Neuronal stem cell (in vitro differentiated cells): ENCODE data around the gene TMCO4.

Source experiments
- DNase-seq: peaks from one replicate; pipeline ENCODE4 v3.0.0-alpha.2; 2013; ENCODE audit warnings: low spot score
- H2AFZ ChIP-seq: one replicate; pipeline ENCODE4 v1.6.1; 2013; ENCODE audit warnings: mild to moderate bottlenecking, low read length, inconsistent platforms
- H2AK5ac ChIP-seq: 2 replicates; pipeline ENCODE4 v1.6.1; 2013; ENCODE audit warnings: low read depth, mild to moderate bottlenecking, inconsistent platforms, low read length, moderate library complexity, mixed read lengths
- H2BK120ac ChIP-seq: 2 replicates; pipeline ENCODE4 v1.6.1; 2013; ENCODE audit warnings: low read depth, mild to moderate bottlenecking, inconsistent platforms, low read length, moderate library complexity, mixed read lengths
- H2BK12ac ChIP-seq: one replicate; pipeline ENCODE4 v1.6.1; 2013; ENCODE audit warnings: low read length, inconsistent platforms
- H2BK15ac ChIP-seq: 2 replicates; pipeline ENCODE4 v1.6.1; 2013; ENCODE audit warnings: mild to moderate bottlenecking, low read length, inconsistent platforms, mixed read lengths
- H2BK5ac ChIP-seq: one replicate; pipeline ENCODE4 v1.6.1; 2013; ENCODE audit warnings: inconsistent platforms, mild to moderate bottlenecking, low read length, moderate library complexity
- H3K14ac ChIP-seq: one replicate; pipeline ENCODE4 v1.6.1; 2013; ENCODE audit warnings: low read length, inconsistent platforms
- H3K18ac ChIP-seq: 2 replicates; pipeline ENCODE4 v1.6.1; 2013; ENCODE audit warnings: low read length, inconsistent platforms
- H3K23ac ChIP-seq: 2 replicates; pipeline ENCODE4 v1.6.1; 2013; ENCODE audit warnings: low read depth, mild to moderate bottlenecking, mixed read lengths, low read length, inconsistent platforms; ENCODE audit not compliant: poor library complexity
- H3K27ac ChIP-seq: replicated peaks from 3 replicates; pipeline ENCODE4 v1.5.1; 2013; ENCODE audit warnings: low read length, inconsistent platforms
- H3K27me3 ChIP-seq, 3 experiments: 2 replicates each; pipeline ENCODE4 v1.6.1; 2013; ENCODE audit warnings: low read length in 3 of 3, mild to moderate bottlenecking in 2 of 3, inconsistent platforms in 1 of 3, low read depth in 1 of 3, mixed read lengths in 1 of 3, moderate library complexity in 1 of 3; ENCODE audit not compliant: control insufficient read depth in 3 of 3, insufficient read depth in 3 of 3
- H3K36me3 ChIP-seq, 2 donors: replicated peaks in 1 of 2; 2 replicates each; pipeline ENCODE4 v1.6.1; 2013; ENCODE audit warnings: low read length in 2 of 2; ENCODE audit not compliant: control insufficient read depth in 2 of 2, insufficient read depth in 2 of 2
- H3K4ac ChIP-seq: 2 replicates; pipeline ENCODE4 v1.6.1; 2013; ENCODE audit warnings: inconsistent platforms, mild to moderate bottlenecking, low read length, moderate library complexity
- H3K4me1 ChIP-seq, 2 donors: 1 replicate in 1 of 2; 2 replicates in 1 of 2; pipeline ENCODE4 v1.6.1; 2013; ENCODE audit warnings: low read length in 2 of 2, low read depth in 1 of 2; ENCODE audit not compliant: control insufficient read depth in 2 of 2, insufficient read depth in 1 of 2
- H3K4me2 ChIP-seq: one replicate; pipeline ENCODE4 v1.6.1; 2013; ENCODE audit warnings: mild to moderate bottlenecking, low read length, inconsistent platforms; ENCODE audit not compliant: insufficient read depth, poor library complexity, severe bottlenecking
- H3K4me3 ChIP-seq, 2 donors: 2 replicates each; pipeline ENCODE4 v1.5.1; 2013; ENCODE audit warnings: low read length in 2 of 2, mild to moderate bottlenecking in 2 of 2, inconsistent platforms in 1 of 2, moderate library complexity in 1 of 2
- H3K79me1 ChIP-seq: one replicate; pipeline ENCODE4 v1.6.1; 2013; ENCODE audit warnings: low read depth, mild to moderate bottlenecking, inconsistent platforms, low read length, moderate library complexity
- H3K9ac ChIP-seq: one replicate; pipeline ENCODE4 v1.6.1; 2013; ENCODE audit warnings: mild to moderate bottlenecking, low read depth, low read length, inconsistent platforms; ENCODE audit not compliant: poor library complexity
- H3K9me3 ChIP-seq, 2 donors: replicated peaks in 1 of 2; 2 replicates each; pipeline versions ENCODE3 to v1.6.1; 2013; ENCODE audit warnings: low read length in 2 of 2, mild to moderate bottlenecking in 2 of 2, inconsistent platforms in 1 of 2, low read depth in 1 of 2, mixed read lengths in 1 of 2, moderate library complexity in 1 of 2; ENCODE audit not compliant: control insufficient read depth in 2 of 2, insufficient read depth in 1 of 2
- H4K8ac ChIP-seq: one replicate; pipeline ENCODE4 v1.6.1; 2013; ENCODE audit warnings: low read depth, mild to moderate bottlenecking, inconsistent platforms, low read length, moderate library complexity
- H4K91ac ChIP-seq: one replicate; pipeline ENCODE4 v1.6.1; 2013; ENCODE audit warnings: low read length, low read depth, mild to moderate bottlenecking, inconsistent platforms; ENCODE audit not compliant: poor library complexity
- WGBS, 2 donors: extraction: QIAGEN DNeasy Blood & Tissue Kit; methylation state at CpG; one replicate each; pipeline ENCODE4 v1.1.7; 2013; ENCODE audit warnings: missing lambda C conversion rate in 2 of 2, mixed read lengths in 1 of 2; ENCODE audit not compliant: insufficient read length in 2 of 2, insufficient replicate concordance in 1 of 2; ENCODE audit errors: extremely low coverage in 2 of 2; 5-methylcytosine and 5-hydroxymethylcytosine counted together

Gene TMCO4

DNA sequence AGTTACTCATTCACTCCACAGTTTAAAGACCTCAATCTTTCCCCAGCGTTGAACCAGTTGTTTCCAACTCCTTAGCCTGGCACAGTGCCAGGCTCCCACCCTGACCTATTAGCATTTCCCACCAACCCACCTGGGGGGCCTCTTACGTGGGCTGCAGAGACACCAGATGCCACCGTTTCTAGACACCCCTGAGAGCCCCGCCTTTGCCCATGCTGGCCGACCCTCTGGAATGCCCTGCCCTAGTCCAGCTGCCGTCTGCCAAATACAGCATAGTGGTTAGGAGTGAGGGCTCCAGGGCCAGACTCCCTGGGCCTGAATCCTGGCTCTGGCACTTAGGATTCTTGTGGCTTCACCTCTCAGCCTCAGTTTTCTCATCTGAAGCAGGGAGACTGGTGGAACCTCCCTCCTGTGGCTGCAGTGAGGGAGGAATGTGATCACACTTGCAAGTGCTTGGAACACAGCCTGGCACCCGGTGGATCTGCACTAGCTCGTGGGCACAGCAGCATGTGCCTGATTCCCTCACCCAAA, 65.2 kb downstream of the TMCO4 start:
- Histone ChIP-seq H3K27ac (no peak overlapping the region), H4K91ac (no peak overlapping the region), H3K18ac (peak overlapping the region; percentile 78), H3K9me3 (peaks cover 6% of the 10 kb centered on the region in 2 donors), H2AFZ (no peak overlapping the region), H3K23ac (no peak overlapping the region), H3K4me1 (peaks cover 2 to 13% of the 10 kb centered on the region in 2 donors), H3K27me3 (peaks cover 0 to 75% (median 0%) of the 10 kb centered on the region in 3 experiments), H2AK5ac (peak overlapping the region; percentile 20), H2BK12ac (peak overlapping the region; percentile 24), H3K79me1 (no peaks in the 10 kb centered on the region), H2BK15ac (no peak overlapping the region), H3K36me3 (no peaks in the 10 kb centered on the region), H3K4me2 (no peak overlapping the region), H3K9ac (no peak overlapping the region), H2BK5ac (no peak overlapping the region), H2BK120ac (no peak overlapping the region), H3K14ac (peak overlapping the region; percentile 32), H4K8ac (no peak overlapping the region), H3K4ac (no peak overlapping the region), H3K4me3 (no peak overlapping the region)
- no CpG with 5 or more reads among the region's 8 CpGs for WGBS, 2 donors
- DNase-seq = no peak

DNA sequence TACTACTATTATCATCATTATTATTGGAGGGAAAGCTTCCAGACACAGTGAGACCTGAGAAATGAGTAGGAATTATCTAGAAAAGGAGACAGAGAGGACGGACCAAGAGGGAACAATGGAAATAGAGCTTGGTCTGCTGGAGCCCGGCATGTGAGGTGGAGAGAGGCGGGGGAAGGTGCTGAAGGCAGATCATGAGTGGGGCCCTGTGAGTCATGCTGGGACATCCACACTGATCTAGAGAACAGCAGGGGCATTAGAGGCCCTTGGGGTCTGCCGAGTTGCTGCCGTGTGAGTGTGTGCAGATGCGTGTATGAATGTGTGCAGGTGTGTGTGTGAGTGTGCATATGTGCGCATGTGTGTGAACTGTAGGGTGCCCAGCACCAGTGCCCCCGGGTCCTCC, 65.7 kb downstream of the TMCO4 start:
- Histone ChIP-seq H2AFZ (no peak overlapping the region), H2BK12ac (no peak overlapping the region), H3K4ac (no peak overlapping the region), H3K14ac (no peak overlapping the region), H3K9me3 (peaks cover 6% of the 10 kb centered on the region in 2 donors), H3K79me1 (no peaks in the 10 kb centered on the region), H4K91ac (no peak overlapping the region), H3K23ac (no peak overlapping the region), H3K4me1 (peaks cover 2 to 13% of the 10 kb centered on the region in 2 donors), H2BK5ac (no peak overlapping the region), H3K18ac (peak overlapping the region; percentile 78), H2BK120ac (no peak overlapping the region), H2AK5ac (no peak overlapping the region), H4K8ac (no peak overlapping the region), H2BK15ac (no peak overlapping the region), H3K27me3 (peaks cover 0 to 70% (median 0%) of the 10 kb centered on the region in 3 experiments), H3K4me2 (no peak overlapping the region), H3K4me3 (no peak overlapping the region), H3K9ac (no peak overlapping the region), H3K36me3 (no peaks in the 10 kb centered on the region), H3K27ac (no peak overlapping the region)
- no peak for DNase-seq
- no CpG with 5 or more reads among the region's 8 CpGs for WGBS, 2 donors

- Histone ChIP-seq H3K23ac (no peak overlapping the region), H3K4me3 (no peak overlapping the region), H3K79me1 (no peaks in the 10 kb centered on the region), H3K36me3 (no peaks in the 10 kb centered on the region), H3K27ac (no peak overlapping the region), H2BK12ac (no peak overlapping the region), H3K27me3 (peaks cover 0 to 67% (median 0%) of the 10 kb centered on the region in 3 experiments), H3K9ac (no peak overlapping the region), H2AFZ (no peak overlapping the region), H3K14ac (no peak overlapping the region), H2AK5ac (no peak overlapping the region), H4K91ac (no peak overlapping the region), H3K18ac (no peak overlapping the region), H4K8ac (no peak overlapping the region), H3K9me3 (peaks cover 6% of the 10 kb centered on the region in 2 donors), H3K4me2 (no peak overlapping the region), H2BK5ac (no peak overlapping the region), H2BK120ac (no peak overlapping the region), H2BK15ac (no peak overlapping the region), H3K4me1 (peaks cover 2 to 13% of the 10 kb centered on the region in 2 donors), H3K4ac (no peak overlapping the region)
- DNase-seq = no peak
- no CpG with 5 or more reads among the region's 5 CpGs for WGBS, 2 donors
These were observed 66.1 kb downstream of the TMCO4 start for GRCh38 chr1:19733615-19734014.

- Histone ChIP-seq H2AFZ (no peak overlapping the region), H3K9ac (no peak overlapping the region), H2BK12ac (no peak overlapping the region), H2BK120ac (no peak overlapping the region), H2AK5ac (no peak overlapping the region), H4K8ac (no peak overlapping the region), H3K27ac (peak overlapping the region; percentile 84), H4K91ac (no peak overlapping the region), H3K4me2 (no peak overlapping the region), H3K4me1 (peaks cover 0 to 13% of the 10 kb centered on the region in 2 donors), H3K79me1 (no peaks in the 10 kb centered on the region), H2BK15ac (no peak overlapping the region), H3K4me3 (no peak overlapping the region), H3K18ac (peak overlapping the region; percentile 4), H3K36me3 (no peaks in the 10 kb centered on the region), H3K27me3 (peaks cover 0 to 68% (median 0%) of the 10 kb centered on the region in 3 experiments), H3K9me3 (peaks cover 6% of the 10 kb centered on the region in 2 donors), H2BK5ac (no peak overlapping the region), H3K14ac (no peak overlapping the region), H3K23ac (no peak overlapping the region), H3K4ac (no peak overlapping the region)
- DNase-seq = no peak
- WGBS, 2 donors = no CpG with 5 or more reads among the region's 8 CpGs
These were observed 68.3 kb downstream of the TMCO4 start for GRCh38 chr1:19731311-19731821.
